GM12801 (cell line): ENCODE data around the gene ERICH3.

Source experiments
- TF ChIP-seq, protein P1 (sequence below): IDR thresholded peaks from one replicate; pipeline ENCODE4 v1.5.1; 2011; ENCODE audit warnings: control low read depth; ENCODE audit not compliant: insufficient read length; ENCODE audit errors: extremely low read depth

ERICH3 gene

DNA sequence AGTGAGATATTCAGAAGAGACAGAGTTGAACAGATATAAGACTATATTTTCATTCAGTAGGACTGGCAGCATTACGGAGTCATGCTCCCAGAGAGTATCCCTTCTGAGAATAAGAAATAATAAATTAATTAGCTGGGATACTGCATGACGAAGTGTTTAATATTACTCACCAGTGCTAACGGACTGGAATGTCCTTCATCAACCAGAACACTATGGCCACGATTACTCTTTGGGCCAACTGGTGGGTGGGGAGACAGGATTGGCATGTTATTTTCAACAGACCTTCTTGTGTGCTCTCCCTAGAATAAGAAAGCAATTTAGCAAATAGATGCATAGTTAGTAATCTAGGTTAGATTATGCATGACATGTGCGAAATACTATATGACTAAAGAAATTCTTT is 32.4 kb downstream of the ERICH3 start:
- TF ChIP-seq, protein P1, sequence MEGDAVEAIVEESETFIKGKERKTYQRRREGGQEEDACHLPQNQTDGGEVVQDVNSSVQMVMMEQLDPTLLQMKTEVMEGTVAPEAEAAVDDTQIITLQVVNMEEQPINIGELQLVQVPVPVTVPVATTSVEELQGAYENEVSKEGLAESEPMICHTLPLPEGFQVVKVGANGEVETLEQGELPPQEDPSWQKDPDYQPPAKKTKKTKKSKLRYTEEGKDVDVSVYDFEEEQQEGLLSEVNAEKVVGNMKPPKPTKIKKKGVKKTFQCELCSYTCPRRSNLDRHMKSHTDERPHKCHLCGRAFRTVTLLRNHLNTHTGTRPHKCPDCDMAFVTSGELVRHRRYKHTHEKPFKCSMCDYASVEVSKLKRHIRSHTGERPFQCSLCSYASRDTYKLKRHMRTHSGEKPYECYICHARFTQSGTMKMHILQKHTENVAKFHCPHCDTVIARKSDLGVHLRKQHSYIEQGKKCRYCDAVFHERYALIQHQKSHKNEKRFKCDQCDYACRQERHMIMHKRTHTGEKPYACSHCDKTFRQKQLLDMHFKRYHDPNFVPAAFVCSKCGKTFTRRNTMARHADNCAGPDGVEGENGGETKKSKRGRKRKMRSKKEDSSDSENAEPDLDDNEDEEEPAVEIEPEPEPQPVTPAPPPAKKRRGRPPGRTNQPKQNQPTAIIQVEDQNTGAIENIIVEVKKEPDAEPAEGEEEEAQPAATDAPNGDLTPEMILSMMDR, result no peak

GRCh38 chr1:74637296-74637695 is 36.3 kb downstream of the ERICH3 start:
- TF ChIP-seq, protein P1, result no peak

DNA sequence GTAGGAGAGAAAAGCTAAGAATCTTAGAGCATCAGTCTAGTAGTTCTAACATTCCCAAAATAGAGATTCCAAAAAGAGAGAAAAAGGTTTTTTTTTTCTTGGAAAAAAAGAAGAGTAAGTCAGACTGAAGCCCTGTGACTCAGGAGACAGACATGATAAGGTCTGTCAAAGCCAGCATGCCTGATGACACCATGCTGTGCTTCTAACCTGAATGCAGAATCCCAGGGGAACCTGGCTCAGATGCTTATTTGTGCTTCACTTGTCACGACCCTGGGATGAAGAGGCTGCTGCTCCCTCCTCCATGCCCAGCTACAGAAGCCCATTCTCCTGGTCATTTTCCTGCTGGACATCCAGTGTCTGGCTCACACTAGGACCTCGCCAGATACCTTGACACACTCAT is 44.3 kb downstream of the ERICH3 start:
- TF ChIP-seq, protein P1, result no peak

- TF ChIP-seq, protein P1, result no peak
Measured at GRCh38 chr1:74623716-74624115, 49.9 kb downstream of the ERICH3 start.

GRCh38 chr1:74620242-74620641 is 53.4 kb downstream of the ERICH3 start:
- TF ChIP-seq, protein P1, result no peak

DNA sequence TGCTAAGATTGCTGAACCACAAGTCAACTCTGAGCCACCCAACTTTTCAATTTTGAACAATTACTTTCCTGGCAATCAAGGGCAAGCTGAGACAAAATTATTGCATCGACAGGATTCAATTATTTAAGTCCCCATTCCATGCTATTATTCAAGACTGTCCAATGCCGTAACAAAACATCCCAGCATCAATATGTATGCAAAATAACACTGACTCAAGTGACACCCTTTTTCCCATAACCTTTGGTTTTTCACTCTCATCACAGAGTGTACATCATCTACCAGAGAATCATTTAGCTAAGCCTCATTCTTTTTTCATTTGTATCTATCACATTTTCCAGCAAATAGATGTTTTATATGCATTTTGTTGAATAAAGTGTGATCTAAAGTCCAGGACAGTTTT is 54.6 kb downstream of the ERICH3 start:
- TF ChIP-seq, protein P1, result no peak

GRCh38 chr1:74613894-74614293 is 59.7 kb downstream of the ERICH3 start:
- TF ChIP-seq, protein P1, result no peak

DNA sequence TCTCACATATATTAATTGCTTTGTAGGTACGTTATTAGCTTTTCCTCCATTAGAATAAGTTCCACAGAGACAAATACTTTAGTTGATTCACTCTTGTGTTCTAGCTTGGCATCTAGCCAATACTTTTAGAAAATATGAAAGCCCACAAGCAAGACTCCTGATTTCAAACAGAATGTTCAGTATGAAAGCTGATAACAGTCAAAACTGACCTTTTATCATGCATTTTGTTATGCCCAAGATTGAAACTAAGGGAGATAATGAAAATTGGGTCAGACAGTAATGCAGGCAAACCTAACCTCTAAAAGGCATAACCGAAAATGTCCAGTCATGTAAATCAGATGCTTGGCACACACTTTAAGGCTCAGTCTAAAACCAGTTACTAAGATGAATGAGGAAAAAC is 61.7 kb downstream of the ERICH3 start:
- TF ChIP-seq, protein P1, result no peak
